ENCODE results near the gene CORO1C. TPM values are rescaled to one million over a fixed set of nuclear protein-coding genes. Genes with fewer than 3 reads are reported as not detected.

CORO1C gene
- total RNA-seq, 1 experiment from 2014 or later: 138 TPM

DNA sequence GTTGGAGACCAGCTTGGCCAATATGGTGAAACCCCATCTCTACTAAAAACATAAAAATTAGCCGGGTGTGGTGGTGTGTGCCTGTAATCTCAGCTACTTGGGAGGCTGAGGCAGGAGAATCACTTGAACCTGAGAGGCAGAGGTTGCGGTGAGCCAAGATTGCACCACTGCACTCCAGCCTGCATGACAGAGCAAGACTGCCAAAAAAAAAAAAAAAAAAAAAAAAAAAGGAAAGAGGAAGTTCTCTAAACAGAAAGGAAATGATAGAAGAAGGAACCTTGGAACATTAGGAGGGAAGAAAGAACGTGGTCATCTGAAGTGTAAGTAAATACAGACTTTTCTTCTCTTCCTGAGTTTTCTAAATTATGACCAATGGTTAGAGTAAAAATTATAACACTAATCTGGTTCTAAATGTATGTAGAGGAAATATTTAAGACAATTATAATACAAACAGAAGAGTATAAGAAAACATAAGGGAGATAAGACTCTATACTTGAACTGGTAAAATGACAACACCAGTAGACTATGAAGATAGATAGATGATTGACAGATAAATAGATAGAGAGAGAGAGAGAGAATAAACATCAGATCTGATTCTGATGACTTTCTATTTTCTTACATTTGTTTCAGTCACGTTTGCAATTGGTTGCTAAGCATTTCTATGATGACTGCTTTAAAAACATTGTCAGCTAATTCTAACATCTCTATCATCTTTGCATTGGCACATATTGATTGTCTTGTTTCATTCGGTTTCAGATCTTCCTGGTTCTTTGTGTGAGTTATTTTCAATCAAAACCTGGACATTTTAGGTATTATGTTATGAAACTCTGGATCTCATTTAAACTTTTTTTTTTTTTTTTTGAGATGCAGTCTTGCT is 12.9 kb upstream of the CORO1C start:
- Histone ChIP-seq H3K27ac (ENCODE audit: low read depth, low read length) (no peak overlapping the region), H3K4me1 (ENCODE audit: control insufficient read depth in 1 of 2, insufficient read depth in 2 of 2, low read length in 2 of 2) (peaks cover 4 to 5% of the 10 kb centered on the region in 2 experiments), H3K9me3 (ENCODE audit: control insufficient read depth in 1 of 2, insufficient read depth in 1 of 2, low read depth in 1 of 2, low read length in 2 of 2) (no peaks in the 10 kb centered on the region), H3K4me3 (replicated peaks in 1 of 2; ENCODE audit: low read depth in 1 of 2, low read length in 2 of 2) (no peak overlapping the region), H3K79me2 (ENCODE audit: insufficient read depth, low read length) (no peaks in the 10 kb centered on the region), H3K27me3 (ENCODE audit: insufficient read depth, low read length) (no peaks in the 10 kb centered on the region), H3K36me3 (ENCODE audit: control insufficient read depth in 1 of 2, insufficient read depth in 2 of 2, low read length in 2 of 2) (no peaks in the 10 kb centered on the region), H2AFZ (ENCODE audit: low read depth, low read length, poor library complexity, severe bottlenecking) (no peak overlapping the region), H3K4me2 (ENCODE audit: low read length) (no peak overlapping the region), H4K20me1 (ENCODE audit: insufficient read depth) (no peaks in the 10 kb centered on the region), H3K9me2 (ENCODE audit: insufficient read depth) (no peaks in the 10 kb centered on the region), H3K9ac (ENCODE audit: low read length) (no peak overlapping the region)
- TF ChIP-seq CBX3 (IDR thresholded peaks at IDR 0.05; ENCODE audit: low read depth) (no peak), SIN3A (IDR thresholded peaks at IDR 0.05; ENCODE audit: low read depth) (no peak), SP1 (IDR thresholded peaks at IDR 0.05; ENCODE audit: low read depth) (no peak), TCF7L2 (IDR thresholded peaks at IDR 0.05; ENCODE audit: borderline replicate concordance, extremely low read depth, insufficient read depth, insufficient read length) (no peak), EZH2 (IDR thresholded peaks at IDR 0.05) (no peak), ZNF274 (IDR thresholded peaks at IDR 0.05; ENCODE audit: low read depth, low read length) (no peak)
- POLR2A ChIA-PET: no interaction called here
- CTCF ChIA-PET: no interaction called here
- ATAC-seq (no peak), DNase-seq (ENCODE audit: low read depth, low spot score) (no peak)
- intact Hi-C loops (cut with micrococcal nuclease): no loop called here
- no TSS peak for BruUV-seq (replicated peaks)
- RAD21 ChIA-PET (ENCODE audit: low non-redundant PET in 1 of 2, low total read pairs in 2 of 2, uncharacterized antibody in 2 of 2, unreplicated experiment in 2 of 2): interaction anchor here in 1 of 2 experiments (0.7 kb wide), 1 partner anchor 10 kb away, joined by 4 read pairs; no protein-coding TSS in a partner anchor

DNA sequence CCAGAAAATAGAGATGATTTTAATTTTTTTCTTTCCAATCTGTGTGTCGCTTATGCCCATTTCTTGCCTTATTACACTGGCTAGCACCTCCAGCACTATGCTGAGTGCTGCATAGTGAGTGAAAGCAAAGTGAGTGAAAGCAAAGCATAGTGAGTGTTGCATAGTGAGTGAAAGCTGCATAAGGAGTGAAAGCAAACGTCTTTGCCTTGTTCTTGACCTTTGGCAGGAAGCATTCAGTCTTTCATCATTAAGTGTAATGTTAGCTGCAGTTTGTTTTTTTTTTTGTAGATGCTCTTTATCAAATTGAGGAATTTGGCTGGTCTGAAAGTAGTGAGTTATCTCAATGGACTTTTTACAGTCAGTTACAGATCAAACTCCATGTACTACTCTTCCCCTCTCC is 6.9 kb upstream of the CORO1C start:
- Histone ChIP-seq H2AFZ (ENCODE audit: low read depth, low read length, poor library complexity, severe bottlenecking) (no peak overlapping the region), H3K79me2 (ENCODE audit: insufficient read depth, low read length) (no peaks in the 10 kb centered on the region), H3K27me3 (ENCODE audit: insufficient read depth, low read length) (no peaks in the 10 kb centered on the region), H3K9ac (ENCODE audit: low read length) (no peak overlapping the region), H3K27ac (ENCODE audit: low read depth, low read length) (no peak overlapping the region), H3K4me2 (ENCODE audit: low read length) (no peak overlapping the region), H3K4me3 (replicated peaks in 1 of 2; ENCODE audit: low read depth in 1 of 2, low read length in 2 of 2) (no peak overlapping the region), H3K4me1 (ENCODE audit: control insufficient read depth in 1 of 2, insufficient read depth in 2 of 2, low read length in 2 of 2) (peaks cover 28 to 52% of the 10 kb centered on the region in 2 experiments), H3K9me3 (ENCODE audit: control insufficient read depth in 1 of 2, insufficient read depth in 1 of 2, low read depth in 1 of 2, low read length in 2 of 2) (no peaks in the 10 kb centered on the region), H3K9me2 (ENCODE audit: insufficient read depth) (no peaks in the 10 kb centered on the region), H4K20me1 (ENCODE audit: insufficient read depth) (no peaks in the 10 kb centered on the region), H3K36me3 (ENCODE audit: control insufficient read depth in 1 of 2, insufficient read depth in 2 of 2, low read length in 2 of 2) (no peaks in the 10 kb centered on the region)
- ChIA-PET RAD21 (ENCODE audit: low non-redundant PET in 1 of 2, low total read pairs in 2 of 2, uncharacterized antibody in 2 of 2, unreplicated experiment in 2 of 2) (no interaction called here), POLR2A (no interaction called here), CTCF (no interaction called here)
- BruUV-seq (replicated peaks): no TSS peak
- intact Hi-C loops (cut with micrococcal nuclease): no loop called here
- ATAC-seq (no peak), DNase-seq (ENCODE audit: low read depth, low spot score) (no peak)
- no peak for TF ChIP-seq CBX3 (IDR thresholded peaks at IDR 0.05; ENCODE audit: low read depth)
- no peak for TF ChIP-seq EGR1 (IDR thresholded peaks at IDR 0.05; ENCODE audit: low read depth)
- no peak for TF ChIP-seq SP1 (IDR thresholded peaks at IDR 0.05; ENCODE audit: low read depth)

All from HCT116 (cell line).